H1 (cell line): ENCODE measurements around the gene CAMKK1. TPM values are rescaled to one million over a fixed set of nuclear protein-coding genes. Genes with fewer than 3 reads are reported as not detected.

ENCODE experiments used
- CBX5 ChIP-seq: fragments of 300-800, 300-1000 bp; sonication (generic); IDR thresholded peaks from 2 replicates; pipeline ENCODE4 v1.7.1; 2016; ENCODE audit warnings: antibody characterized with exemption, low read length, low read depth
- GTF2F1 ChIP-seq: IDR thresholded peaks from 2 replicates; pipeline ENCODE4 v1.6.1; 2012; ENCODE audit warnings: low read depth, low read length, improper control_type of control experiment, borderline replicate concordance
- HDAC2 ChIP-seq, 2 experiments: fragments of 300-600 bp in 1 of 2; sonication (generic) in 1 of 2; IDR thresholded peaks; 2 replicates each; pipeline ENCODE4 v1.6.1; 2011 to 2012; ENCODE audit warnings: low read depth in 2 of 2, low read length in 2 of 2, mild to moderate bottlenecking in 2 of 2, moderate library complexity in 2 of 2, borderline replicate concordance in 1 of 2, inconsistent platforms in 1 of 2
- POU5F1 ChIP-seq: IDR thresholded peaks from 2 replicates; pipeline ENCODE4 v1.6.1; 2011; ENCODE audit warnings: low read depth, mild to moderate bottlenecking, low read length, moderate library complexity
- polyA plus RNA-seq, 7 experiments: library from polyadenylated mRNA; depleted of rRNA in 3 of 7; stranded (reverse) in 5 of 7; unstranded in 2 of 7; fragments of >200 nt in 5 of 7; fragments of 200-250 nt in 2 of 7; gene quantifications; 1 replicate in 5 of 7; 2 replicates in 1 of 7; 4 replicates in 1 of 7; pipeline versions ENCODE4 v1.2.1 to v1.2.3, GENCODE V29; 2011 to 2013; ENCODE audit warnings: missing spikeins in 2 of 7, mixed read lengths in 2 of 7
- total RNA-seq: library from RNA; stranded (reverse); fragmentation: NEBNext Ultra II Directional; extraction: Animal tissue kit (Norgen Biotek cat#: 25700); gene quantifications from 2 replicates; pipeline ENCODE4 v1.2.1, GENCODE V29; 2021
- TF ChIP-seq, protein P1 (sequence below): IDR thresholded peaks from 2 replicates; pipeline ENCODE4 v1.6.1; 2012; ENCODE audit warnings: low read length, inconsistent platforms
- TF ChIP-seq, protein P2 (sequence below): IDR thresholded peaks from 2 replicates; pipeline ENCODE4 v1.6.1; 2012; ENCODE audit warnings: inconsistent platforms
- TF ChIP-seq, protein P3 (sequence below): fragments of 300-600 bp; sonication (generic); IDR thresholded peaks from 2 replicates; pipeline ENCODE4 v1.7.1; 2012; ENCODE audit warnings: low read length, moderate library complexity, mild to moderate bottlenecking, inconsistent platforms; ENCODE audit not compliant: insufficient replicate concordance

Gene CAMKK1
- total and polyA plus RNA-seq, 2 of the 8 experiments (the other 6 are each of a cell fraction or from before 2014, with no cell fraction given) = 7.1 to 7.6 TPM

DNA sequence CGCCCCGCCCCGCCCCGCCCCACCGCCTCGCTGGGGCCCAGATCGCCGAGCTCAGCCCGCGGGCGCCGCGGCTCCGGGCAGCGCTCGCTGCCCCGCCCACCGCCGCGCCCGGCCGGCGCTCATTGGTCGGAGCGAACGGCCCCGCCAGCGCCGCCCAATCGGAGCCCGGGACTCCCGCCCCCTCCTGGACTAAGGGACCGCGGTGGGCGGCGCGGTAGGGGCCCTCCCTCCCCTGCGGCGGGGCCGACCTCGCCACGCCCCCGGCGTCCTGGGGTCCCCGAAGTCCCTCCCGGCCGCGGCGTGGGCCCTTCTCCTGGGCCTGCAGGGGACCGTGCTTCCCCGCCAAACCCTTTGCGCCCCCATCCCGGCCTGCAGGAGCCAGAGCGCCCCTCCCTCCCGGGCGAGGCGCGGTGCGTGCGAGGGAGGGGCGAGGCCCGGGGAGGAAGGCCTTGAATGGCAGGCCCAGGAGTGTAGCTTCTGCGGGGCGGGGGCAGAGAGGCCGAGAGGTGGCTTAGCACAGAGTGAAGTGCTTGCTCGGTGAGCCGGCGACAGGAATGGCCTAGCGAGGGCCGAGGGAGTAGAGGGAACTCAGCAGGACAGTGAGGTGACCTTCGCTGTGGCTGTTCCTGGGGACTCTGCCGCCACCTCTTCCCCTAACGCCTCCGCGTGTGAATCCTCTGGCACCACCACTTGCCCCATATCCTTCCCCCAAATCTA is at the start of gene CAMKK1 (continued):
- TF ChIP-seq, protein P1, sequence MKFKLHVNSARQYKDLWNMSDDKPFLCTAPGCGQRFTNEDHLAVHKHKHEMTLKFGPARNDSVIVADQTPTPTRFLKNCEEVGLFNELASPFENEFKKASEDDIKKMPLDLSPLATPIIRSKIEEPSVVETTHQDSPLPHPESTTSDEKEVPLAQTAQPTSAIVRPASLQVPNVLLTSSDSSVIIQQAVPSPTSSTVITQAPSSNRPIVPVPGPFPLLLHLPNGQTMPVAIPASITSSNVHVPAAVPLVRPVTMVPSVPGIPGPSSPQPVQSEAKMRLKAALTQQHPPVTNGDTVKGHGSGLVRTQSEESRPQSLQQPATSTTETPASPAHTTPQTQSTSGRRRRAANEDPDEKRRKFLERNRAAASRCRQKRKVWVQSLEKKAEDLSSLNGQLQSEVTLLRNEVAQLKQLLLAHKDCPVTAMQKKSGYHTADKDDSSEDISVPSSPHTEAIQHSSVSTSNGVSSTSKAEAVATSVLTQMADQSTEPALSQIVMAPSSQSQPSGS = no peak
- TF ChIP-seq GTF2F1 = no peak
- TF ChIP-seq, protein P2, sequence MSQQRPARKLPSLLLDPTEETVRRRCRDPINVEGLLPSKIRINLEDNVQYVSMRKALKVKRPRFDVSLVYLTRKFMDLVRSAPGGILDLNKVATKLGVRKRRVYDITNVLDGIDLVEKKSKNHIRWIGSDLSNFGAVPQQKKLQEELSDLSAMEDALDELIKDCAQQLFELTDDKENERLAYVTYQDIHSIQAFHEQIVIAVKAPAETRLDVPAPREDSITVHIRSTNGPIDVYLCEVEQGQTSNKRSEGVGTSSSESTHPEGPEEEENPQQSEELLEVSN = no peak; the same call in 1 of the 2 replicates
- TF ChIP-seq HDAC2 (IDR thresholded peaks at IDR 0.05; ENCODE audit: borderline replicate concordance in 1 of 2, low read depth in 2 of 2, low read length in 2 of 2) = peak in 1 of 2 experiments; percentile 60; a peak in 1 of 4 replicates
- TF ChIP-seq, protein P3, sequence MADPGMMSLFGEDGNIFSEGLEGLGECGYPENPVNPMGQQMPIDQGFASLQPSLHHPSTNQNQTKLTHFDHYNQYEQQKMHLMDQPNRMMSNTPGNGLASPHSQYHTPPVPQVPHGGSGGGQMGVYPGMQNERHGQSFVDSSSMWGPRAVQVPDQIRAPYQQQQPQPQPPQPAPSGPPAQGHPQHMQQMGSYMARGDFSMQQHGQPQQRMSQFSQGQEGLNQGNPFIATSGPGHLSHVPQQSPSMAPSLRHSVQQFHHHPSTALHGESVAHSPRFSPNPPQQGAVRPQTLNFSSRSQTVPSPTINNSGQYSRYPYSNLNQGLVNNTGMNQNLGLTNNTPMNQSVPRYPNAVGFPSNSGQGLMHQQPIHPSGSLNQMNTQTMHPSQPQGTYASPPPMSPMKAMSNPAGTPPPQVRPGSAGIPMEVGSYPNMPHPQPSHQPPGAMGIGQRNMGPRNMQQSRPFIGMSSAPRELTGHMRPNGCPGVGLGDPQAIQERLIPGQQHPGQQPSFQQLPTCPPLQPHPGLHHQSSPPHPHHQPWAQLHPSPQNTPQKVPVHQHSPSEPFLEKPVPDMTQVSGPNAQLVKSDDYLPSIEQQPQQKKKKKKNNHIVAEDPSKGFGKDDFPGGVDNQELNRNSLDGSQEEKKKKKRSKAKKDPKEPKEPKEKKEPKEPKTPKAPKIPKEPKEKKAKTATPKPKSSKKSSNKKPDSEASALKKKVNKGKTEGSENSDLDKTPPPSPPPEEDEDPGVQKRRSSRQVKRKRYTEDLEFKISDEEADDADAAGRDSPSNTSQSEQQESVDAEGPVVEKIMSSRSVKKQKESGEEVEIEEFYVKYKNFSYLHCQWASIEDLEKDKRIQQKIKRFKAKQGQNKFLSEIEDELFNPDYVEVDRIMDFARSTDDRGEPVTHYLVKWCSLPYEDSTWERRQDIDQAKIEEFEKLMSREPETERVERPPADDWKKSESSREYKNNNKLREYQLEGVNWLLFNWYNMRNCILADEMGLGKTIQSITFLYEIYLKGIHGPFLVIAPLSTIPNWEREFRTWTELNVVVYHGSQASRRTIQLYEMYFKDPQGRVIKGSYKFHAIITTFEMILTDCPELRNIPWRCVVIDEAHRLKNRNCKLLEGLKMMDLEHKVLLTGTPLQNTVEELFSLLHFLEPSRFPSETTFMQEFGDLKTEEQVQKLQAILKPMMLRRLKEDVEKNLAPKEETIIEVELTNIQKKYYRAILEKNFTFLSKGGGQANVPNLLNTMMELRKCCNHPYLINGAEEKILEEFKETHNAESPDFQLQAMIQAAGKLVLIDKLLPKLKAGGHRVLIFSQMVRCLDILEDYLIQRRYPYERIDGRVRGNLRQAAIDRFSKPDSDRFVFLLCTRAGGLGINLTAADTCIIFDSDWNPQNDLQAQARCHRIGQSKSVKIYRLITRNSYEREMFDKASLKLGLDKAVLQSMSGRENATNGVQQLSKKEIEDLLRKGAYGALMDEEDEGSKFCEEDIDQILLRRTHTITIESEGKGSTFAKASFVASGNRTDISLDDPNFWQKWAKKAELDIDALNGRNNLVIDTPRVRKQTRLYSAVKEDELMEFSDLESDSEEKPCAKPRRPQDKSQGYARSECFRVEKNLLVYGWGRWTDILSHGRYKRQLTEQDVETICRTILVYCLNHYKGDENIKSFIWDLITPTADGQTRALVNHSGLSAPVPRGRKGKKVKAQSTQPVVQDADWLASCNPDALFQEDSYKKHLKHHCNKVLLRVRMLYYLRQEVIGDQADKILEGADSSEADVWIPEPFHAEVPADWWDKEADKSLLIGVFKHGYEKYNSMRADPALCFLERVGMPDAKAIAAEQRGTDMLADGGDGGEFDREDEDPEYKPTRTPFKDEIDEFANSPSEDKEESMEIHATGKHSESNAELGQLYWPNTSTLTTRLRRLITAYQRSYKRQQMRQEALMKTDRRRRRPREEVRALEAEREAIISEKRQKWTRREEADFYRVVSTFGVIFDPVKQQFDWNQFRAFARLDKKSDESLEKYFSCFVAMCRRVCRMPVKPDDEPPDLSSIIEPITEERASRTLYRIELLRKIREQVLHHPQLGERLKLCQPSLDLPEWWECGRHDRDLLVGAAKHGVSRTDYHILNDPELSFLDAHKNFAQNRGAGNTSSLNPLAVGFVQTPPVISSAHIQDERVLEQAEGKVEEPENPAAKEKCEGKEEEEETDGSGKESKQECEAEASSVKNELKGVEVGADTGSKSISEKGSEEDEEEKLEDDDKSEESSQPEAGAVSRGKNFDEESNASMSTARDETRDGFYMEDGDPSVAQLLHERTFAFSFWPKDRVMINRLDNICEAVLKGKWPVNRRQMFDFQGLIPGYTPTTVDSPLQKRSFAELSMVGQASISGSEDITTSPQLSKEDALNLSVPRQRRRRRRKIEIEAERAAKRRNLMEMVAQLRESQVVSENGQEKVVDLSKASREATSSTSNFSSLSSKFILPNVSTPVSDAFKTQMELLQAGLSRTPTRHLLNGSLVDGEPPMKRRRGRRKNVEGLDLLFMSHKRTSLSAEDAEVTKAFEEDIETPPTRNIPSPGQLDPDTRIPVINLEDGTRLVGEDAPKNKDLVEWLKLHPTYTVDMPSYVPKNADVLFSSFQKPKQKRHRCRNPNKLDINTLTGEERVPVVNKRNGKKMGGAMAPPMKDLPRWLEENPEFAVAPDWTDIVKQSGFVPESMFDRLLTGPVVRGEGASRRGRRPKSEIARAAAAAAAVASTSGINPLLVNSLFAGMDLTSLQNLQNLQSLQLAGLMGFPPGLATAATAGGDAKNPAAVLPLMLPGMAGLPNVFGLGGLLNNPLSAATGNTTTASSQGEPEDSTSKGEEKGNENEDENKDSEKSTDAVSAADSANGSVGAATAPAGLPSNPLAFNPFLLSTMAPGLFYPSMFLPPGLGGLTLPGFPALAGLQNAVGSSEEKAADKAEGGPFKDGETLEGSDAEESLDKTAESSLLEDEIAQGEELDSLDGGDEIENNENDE = no peak
- no peak for TF ChIP-seq CBX5
- TF ChIP-seq POU5F1 = no peak
